ENCODE results near the gene SPIRE1. TPM values are rescaled to one million over a fixed set of nuclear protein-coding genes. Genes with fewer than 3 reads are reported as not detected.

The SPIRE1 gene
- total RNA-seq, 1 donor from 2014 or later = 8.4 TPM

GRCh38 chr18:12441475-12442034 lies 216.4 kb downstream of the SPIRE1 start:
- Mint-ChIP-seq H3K9me3 (no peaks in the 10 kb centered on the region), H3K4me1 (peaks cover 5% of the 10 kb centered on the region), H3K27ac (no peak overlapping the region), H3K4me3 (no peak overlapping the region), H3K27me3 (no peaks in the 10 kb centered on the region), H3K36me3 (ENCODE audit: low read depth) (no peaks in the 10 kb centered on the region)
- no peak for DNase-seq
- intact Hi-C loops (cut with micrococcal nuclease) = no loop called here

GRCh38 chr18:12438257-12438656 lies 219.7 kb downstream of the SPIRE1 start:
- Mint-ChIP-seq H3K27ac (no peak overlapping the region), H3K36me3 (ENCODE audit: low read depth) (no peaks in the 10 kb centered on the region), H3K4me3 (no peak overlapping the region), H3K27me3 (no peaks in the 10 kb centered on the region), H3K9me3 (no peaks in the 10 kb centered on the region), H3K4me1 (peaks cover 2% of the 10 kb centered on the region)
- intact Hi-C loops (cut with micrococcal nuclease) = no loop called here
- DNase-seq = no peak

GRCh38 chr18:12435867-12436266 lies 222.0 kb downstream of the SPIRE1 start:
- Mint-ChIP-seq H3K4me1 (peaks cover 2% of the 10 kb centered on the region), H3K9me3 (no peaks in the 10 kb centered on the region), H3K4me3 (no peak overlapping the region), H3K27ac (no peak overlapping the region), H3K36me3 (ENCODE audit: low read depth) (no peaks in the 10 kb centered on the region), H3K27me3 (no peaks in the 10 kb centered on the region)
- intact Hi-C loops (cut with micrococcal nuclease) = no loop called here
- no peak for DNase-seq

DNA sequence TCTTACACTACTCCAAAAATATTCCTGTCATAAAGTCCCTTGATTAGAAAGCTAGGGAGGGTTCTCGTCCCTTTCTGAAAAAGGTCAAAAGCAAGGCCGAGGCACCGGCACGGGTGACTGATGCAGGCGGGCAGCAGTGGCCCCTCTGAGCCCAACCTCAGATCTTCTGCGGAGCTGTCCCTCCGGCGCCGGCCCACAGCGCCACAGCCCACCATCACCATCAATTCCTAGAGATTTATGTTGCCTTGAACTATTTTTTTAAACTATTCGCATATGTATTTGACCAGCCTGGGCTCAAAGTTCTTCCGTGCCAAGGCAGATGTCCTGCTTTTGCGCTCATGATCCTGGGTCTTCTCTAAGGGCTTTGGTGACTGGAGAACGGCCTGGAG lies 223.4 kb downstream of the SPIRE1 start:
- Mint-ChIP-seq H3K9me3 (no peaks in the 10 kb centered on the region), H3K4me3 (no peak overlapping the region), H3K36me3 (ENCODE audit: low read depth) (no peaks in the 10 kb centered on the region), H3K27ac (no peak overlapping the region), H3K27me3 (no peaks in the 10 kb centered on the region), H3K4me1 (peaks cover 2% of the 10 kb centered on the region)
- intact Hi-C loops (cut with micrococcal nuclease) = no loop called here
- DNase-seq = no peak

DNA sequence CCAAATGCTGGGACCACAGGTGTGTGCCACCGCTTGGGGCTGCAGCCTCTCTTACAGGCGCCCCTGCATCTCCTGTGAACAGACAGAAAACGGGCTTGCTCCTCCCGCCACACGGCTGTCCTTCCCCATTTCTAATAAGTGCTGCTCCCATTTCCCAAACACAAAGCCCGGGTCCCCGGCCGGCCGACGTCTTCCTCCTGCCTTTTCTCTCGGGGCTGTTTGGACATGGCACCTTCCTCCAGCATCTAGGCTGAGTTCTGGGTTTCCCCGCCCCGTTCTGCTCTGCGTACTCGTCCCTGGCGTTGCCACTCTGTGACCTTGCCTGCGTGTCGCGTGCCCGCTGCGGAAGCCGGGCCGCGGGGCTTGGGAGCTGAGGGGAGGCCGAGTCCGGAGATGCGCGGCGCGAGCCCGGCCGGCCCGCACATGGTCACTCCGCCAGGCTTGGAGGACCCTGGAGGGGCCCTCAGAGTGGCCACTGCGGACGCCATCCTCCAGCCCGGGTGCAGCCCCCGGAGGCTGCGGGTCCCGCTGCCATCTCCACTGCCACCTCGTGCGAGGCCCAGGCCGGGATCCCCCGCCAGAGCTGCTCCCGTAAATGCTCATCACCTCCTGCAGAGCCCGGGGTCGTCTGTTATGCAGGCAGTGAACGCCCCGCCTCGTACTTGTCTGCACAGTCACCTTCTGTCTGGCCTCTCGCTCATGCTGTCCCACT lies 223.9 kb downstream of the SPIRE1 start:
- Mint-ChIP-seq H3K27me3 (no peaks in the 10 kb centered on the region), H3K4me1 (peaks cover 2% of the 10 kb centered on the region), H3K4me3 (no peak overlapping the region), H3K27ac (no peak overlapping the region), H3K36me3 (ENCODE audit: low read depth) (no peaks in the 10 kb centered on the region), H3K9me3 (no peaks in the 10 kb centered on the region)
- DNase-seq = no peak
- intact Hi-C loops (cut with micrococcal nuclease) = no loop called here

DNA sequence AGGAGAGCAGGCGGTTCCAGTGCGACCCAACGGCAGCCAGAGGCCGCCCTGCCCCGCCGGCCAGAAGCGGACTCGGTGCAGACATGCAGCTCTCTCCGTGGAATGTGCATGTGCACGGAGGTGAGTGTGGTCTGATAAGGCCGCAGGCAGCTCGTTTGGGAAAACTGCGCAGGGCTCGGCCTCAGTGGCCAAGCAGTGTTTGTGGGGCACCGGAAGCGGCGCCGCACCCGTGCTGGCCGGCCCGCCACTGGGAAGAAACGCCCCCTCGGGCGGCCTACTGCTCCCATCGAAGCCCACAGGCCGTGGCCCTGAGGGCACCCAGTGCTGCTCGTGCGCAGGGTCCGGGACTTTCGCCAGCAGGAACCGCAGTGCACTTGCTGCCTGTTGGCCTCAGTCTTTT lies 225.0 kb downstream of the SPIRE1 start:
- Mint-ChIP-seq H3K9me3 (no peaks in the 10 kb centered on the region), H3K27me3 (no peaks in the 10 kb centered on the region), H3K4me1 (no peaks in the 10 kb centered on the region), H3K36me3 (ENCODE audit: low read depth) (no peaks in the 10 kb centered on the region), H3K4me3 (no peak overlapping the region), H3K27ac (no peak overlapping the region)
- DNase-seq = no peak
- intact Hi-C loops (cut with micrococcal nuclease) = no loop called here

DNA sequence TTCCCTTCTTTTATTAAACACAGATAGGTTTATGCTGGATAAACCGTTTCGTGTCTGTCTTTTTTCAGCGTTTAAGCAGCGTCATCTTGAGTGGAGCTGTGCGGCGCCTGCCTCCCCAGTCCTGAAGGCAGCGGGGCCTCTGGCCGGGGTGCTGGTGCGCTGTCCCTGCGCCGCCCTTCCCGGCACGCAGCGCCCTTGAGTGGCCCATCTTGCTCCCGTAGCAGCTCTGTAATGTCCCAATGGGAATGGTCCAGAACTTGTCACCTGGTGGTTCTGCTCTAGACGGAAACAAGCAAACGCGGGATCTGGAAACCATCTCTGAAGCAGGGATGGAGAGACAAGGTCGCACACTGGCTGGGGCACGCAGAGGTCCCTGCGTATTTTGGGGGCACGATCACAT lies 225.7 kb downstream of the SPIRE1 start:
- Mint-ChIP-seq H3K4me1 (no peaks in the 10 kb centered on the region), H3K27ac (no peak overlapping the region), H3K27me3 (no peaks in the 10 kb centered on the region), H3K36me3 (ENCODE audit: low read depth) (no peaks in the 10 kb centered on the region), H3K9me3 (no peaks in the 10 kb centered on the region), H3K4me3 (no peak overlapping the region)
- intact Hi-C loops (cut with micrococcal nuclease) = no loop called here
- no peak for DNase-seq

DNA sequence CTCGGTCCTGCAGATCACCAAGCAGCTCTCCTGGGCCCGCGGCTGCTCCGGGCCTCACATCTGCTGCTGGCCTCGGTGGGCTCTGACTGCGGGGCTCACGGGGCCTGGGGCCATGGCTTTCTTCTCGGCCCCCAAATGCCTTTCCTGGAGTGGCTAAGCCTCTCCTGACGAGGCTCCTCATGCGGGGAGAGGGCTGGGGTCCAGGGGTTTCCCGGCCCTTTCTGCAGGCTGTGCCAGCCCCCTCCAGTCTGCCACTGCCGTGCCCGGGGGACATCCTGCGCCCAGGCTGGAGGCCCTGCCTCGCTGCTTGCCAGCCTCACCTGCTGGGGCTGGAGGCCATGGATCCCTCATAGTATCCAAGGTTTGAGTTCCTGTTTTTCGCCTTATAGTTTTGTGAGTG lies 226.3 kb downstream of the SPIRE1 start:
- no peaks in the 10 kb centered on the region for H3K27me3 Mint-ChIP-seq
- no peak overlapping the region for H3K27ac Mint-ChIP-seq
- no peaks in the 10 kb centered on the region for H3K9me3 Mint-ChIP-seq
- DNase-seq = no peak
- H3K4me1 Mint-ChIP-seq = peaks cover 1% of the 10 kb centered on the region
- intact Hi-C loops (cut with micrococcal nuclease) = no loop called here
- no peak overlapping the region for H3K4me3 Mint-ChIP-seq
- no peaks in the 10 kb centered on the region for H3K36me3 Mint-ChIP-seq (ENCODE audit: low read depth)

DNA sequence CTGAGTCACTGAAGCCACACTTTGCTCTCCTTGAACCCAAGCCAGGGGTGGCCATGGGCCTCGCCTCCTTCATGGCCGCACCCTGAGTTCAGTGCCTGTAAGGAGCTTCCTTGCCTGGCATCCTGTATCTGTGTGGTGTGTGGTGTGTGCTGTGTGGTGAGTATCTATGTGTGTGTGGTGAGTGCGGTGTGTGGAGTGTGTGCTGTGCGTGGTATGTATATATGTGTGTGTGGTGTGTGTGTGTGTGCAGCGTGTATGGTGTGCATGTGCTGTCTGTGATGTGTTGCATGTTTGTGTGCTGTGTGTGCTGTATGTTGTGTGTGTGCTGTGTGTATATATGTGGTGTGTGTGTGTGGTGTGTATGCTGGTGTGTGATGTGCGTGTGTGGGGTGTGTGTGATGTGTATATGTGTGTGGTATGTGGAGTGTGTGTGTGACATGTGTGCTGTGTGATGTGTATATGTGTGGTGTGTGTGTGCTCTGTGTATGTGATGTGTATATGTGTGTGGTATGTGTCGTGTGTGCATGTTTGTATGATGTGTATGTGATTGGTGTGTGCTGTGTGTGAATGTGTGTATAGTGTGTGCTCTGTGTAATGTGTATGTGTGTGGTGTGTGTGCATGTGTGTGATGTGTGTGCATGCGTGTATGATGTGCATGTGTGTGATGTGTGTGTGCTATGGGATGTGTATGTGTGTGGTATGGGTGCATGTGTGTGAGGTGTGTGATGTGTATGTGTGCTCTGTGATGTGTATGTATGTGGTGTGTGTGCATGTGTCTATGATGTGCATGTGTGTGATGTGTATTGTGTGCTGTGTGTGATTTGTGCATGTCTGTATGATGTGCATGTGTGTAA lies 227.5 kb downstream of the SPIRE1 start:
- no peaks in the 10 kb centered on the region for H3K36me3 Mint-ChIP-seq (ENCODE audit: low read depth)
- DNase-seq = no peak
- H3K27me3 Mint-ChIP-seq = no peaks in the 10 kb centered on the region
- H3K9me3 Mint-ChIP-seq = no peaks in the 10 kb centered on the region
- no peak overlapping the region for H3K4me3 Mint-ChIP-seq
- peaks cover 1% of the 10 kb centered on the region for H3K4me1 Mint-ChIP-seq
- H3K27ac Mint-ChIP-seq = no peak overlapping the region
- intact Hi-C loops (cut with micrococcal nuclease) = no loop called here

DNA sequence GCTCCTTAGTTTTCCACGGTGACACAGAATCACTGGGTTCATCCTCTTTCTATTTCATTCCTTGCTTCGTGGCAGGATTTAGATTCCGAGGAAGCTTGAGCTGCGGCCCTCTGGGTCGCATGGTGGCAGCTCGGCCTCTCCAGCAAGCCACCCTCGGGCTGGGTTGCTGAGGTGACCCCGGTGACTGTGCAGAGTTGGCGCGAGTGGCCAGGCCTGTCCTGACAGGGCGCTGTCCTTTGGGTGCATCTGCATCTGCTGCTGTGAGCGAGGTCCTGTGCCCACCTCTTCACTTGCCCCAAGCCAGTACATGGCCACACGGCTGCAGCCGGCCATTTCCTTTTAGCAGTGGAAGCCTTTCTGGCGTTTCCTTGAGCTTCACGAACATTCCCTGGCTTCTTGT lies 228.4 kb downstream of the SPIRE1 start:
- intact Hi-C loops (cut with micrococcal nuclease) = no loop called here
- Mint-ChIP-seq H3K9me3 (no peaks in the 10 kb centered on the region), H3K4me3 (no peak overlapping the region), H3K36me3 (ENCODE audit: low read depth) (no peaks in the 10 kb centered on the region), H3K27me3 (no peaks in the 10 kb centered on the region), H3K4me1 (peaks cover 1% of the 10 kb centered on the region), H3K27ac (no peak overlapping the region)
- DNase-seq = no peak

GRCh38 chr18:12428923-12429322 lies 229.0 kb downstream of the SPIRE1 start:
- Mint-ChIP-seq H3K27ac (no peak overlapping the region), H3K27me3 (no peaks in the 10 kb centered on the region), H3K36me3 (ENCODE audit: low read depth) (no peaks in the 10 kb centered on the region), H3K9me3 (no peaks in the 10 kb centered on the region), H3K4me1 (peaks cover 1% of the 10 kb centered on the region), H3K4me3 (no peak overlapping the region)
- intact Hi-C loops (cut with micrococcal nuclease) = no loop called here
- no peak for DNase-seq

- Mint-ChIP-seq H3K27me3 (no peaks in the 10 kb centered on the region), H3K9me3 (no peaks in the 10 kb centered on the region), H3K36me3 (ENCODE audit: low read depth) (no peaks in the 10 kb centered on the region), H3K27ac (no peak overlapping the region), H3K4me3 (no peak overlapping the region), H3K4me1 (peaks cover 1% of the 10 kb centered on the region)
- intact Hi-C loops (cut with micrococcal nuclease) = no loop called here
- no peak for DNase-seq
These were observed 231.0 kb downstream of the SPIRE1 start for GRCh38 chr18:12426924-12427323.

- H3K4me3 Mint-ChIP-seq = no peak overlapping the region
- H3K27ac Mint-ChIP-seq = no peak overlapping the region
- peaks cover 6% of the 10 kb centered on the region for H3K4me1 Mint-ChIP-seq
- H3K36me3 Mint-ChIP-seq (ENCODE audit: low read depth) = no peaks in the 10 kb centered on the region
- intact Hi-C loops (cut with micrococcal nuclease) = no loop called here
- no peaks in the 10 kb centered on the region for H3K27me3 Mint-ChIP-seq
- DNase-seq = no peak
- H3K9me3 Mint-ChIP-seq = no peaks in the 10 kb centered on the region
These were observed 233.7 kb downstream of the SPIRE1 start for GRCh38 chr18:12424252-12424651.

DNA sequence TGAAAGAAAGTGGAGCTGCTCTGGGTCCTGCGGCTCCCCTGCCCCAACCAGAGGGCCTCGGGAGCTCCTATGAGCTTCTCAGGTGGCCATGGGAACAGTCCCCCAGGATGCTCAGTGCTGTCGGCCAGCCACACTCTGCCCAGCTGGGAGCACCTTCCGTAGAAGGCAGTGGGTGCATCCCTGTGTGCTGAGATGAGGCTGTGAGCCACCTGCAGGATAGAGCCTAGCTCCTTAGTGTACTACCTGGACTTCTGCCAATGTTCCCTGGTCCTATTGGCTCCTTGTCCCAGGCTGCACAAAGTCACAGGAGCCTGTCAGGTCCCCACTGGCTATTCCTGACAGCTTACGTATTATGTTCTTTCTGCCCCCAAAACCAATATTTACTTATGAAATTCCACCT lies 234.1 kb downstream of the SPIRE1 start:
- Mint-ChIP-seq H3K4me1 (peaks cover 6% of the 10 kb centered on the region), H3K4me3 (no peak overlapping the region), H3K27ac (no peak overlapping the region), H3K27me3 (no peaks in the 10 kb centered on the region), H3K36me3 (ENCODE audit: low read depth) (no peaks in the 10 kb centered on the region), H3K9me3 (no peaks in the 10 kb centered on the region)
- intact Hi-C loops (cut with micrococcal nuclease) = no loop called here
- no peak for DNase-seq

Measured in activated CD4-positive, alpha-beta T cell treated with anti-CD3 and anti-CD28 coated beads, Interleukin-2, amount 10 ng/mL, durations not matched to agents 24 days and 14 days (primary cell).